GM12878 (cell line): ENCODE data around the gene POLA1. TPM values are rescaled to one million over a fixed set of nuclear protein-coding genes. Genes with fewer than 3 reads are reported as not detected.

Source experiments
- ATAC-seq: fragments of 200-7000 bp; cut with Tn5 transposase; 3 replicates; pipeline ENCODE4 v1.9.1; 2020; ENCODE audit warnings: mild to moderate bottlenecking, moderate library complexity
- BruUV-seq: library from RNA; stranded (reverse); fragments of 400-500 nt; replicated peaks from 2 replicates; lab custom pipeline; 2021; lab: Mats Ljungman, UMichigan
- CTCF ChIA-PET: fragments of 300-600 bp; sonication (Branson Sonifier 250); formaldehyde crosslinking; extraction: SDS; loops from one replicate; lab custom pipeline; 2021; ENCODE audit warnings: inconsistent platforms; lab: Yijun Ruan, JAX
- POLR2A ChIA-PET: fragments of 350-600 bp; formaldehyde crosslinking; extraction: SDS; loops from one replicate; lab custom pipeline; 2021; ENCODE audit warnings: inconsistent platforms; lab: Charles Lee
- RAD21 ChIA-PET: fragments of 300-600 bp; sonication (Branson Sonifier 250); formaldehyde crosslinking; loops from one replicate; lab custom pipeline; 2023; ENCODE audit warnings: antibody characterized with exemption; ENCODE audit not compliant: unreplicated experiment; lab: Charles Lee
- SMC1A ChIA-PET: fragments of 300-600 bp; sonication (Branson Sonifier 250); formaldehyde crosslinking; loops from one replicate; lab custom pipeline; 2023; ENCODE audit not compliant: unreplicated experiment, uncharacterized antibody; lab: Charles Lee
- DNase-seq: peaks from one replicate; pipeline ENCODE4 v3.0.0-alpha.2; 2011; ENCODE audit warnings: low read depth, low spot score
- FAIRE-seq: peaks from 3 replicates; lab custom pipeline; 2011; peaks lifted over from hg19 to GRCh38; lab: Jason Lieb, UNC
- H2AFZ ChIP-seq: 2 replicates; pipeline ENCODE4 v1.6.0; 2011; ENCODE audit warnings: low read depth, low read length, control low read depth; ENCODE audit not compliant: control insufficient read depth
- H3K27ac ChIP-seq: 2 replicates; pipeline ENCODE4 v1.5.1; 2011; ENCODE audit warnings: control low read depth; ENCODE audit not compliant: control insufficient read depth, insufficient read depth
- H3K27me3 ChIP-seq, 2 experiments: replicated peaks in 1 of 2; 2 replicates each; pipeline versions ENCODE4 v1.6.0 to v1.6.1; 2011; ENCODE audit warnings: low read length in 1 of 2; ENCODE audit not compliant: control insufficient read depth in 2 of 2, insufficient read depth in 2 of 2
- H3K36me3 ChIP-seq, 2 experiments: 2 replicates each; pipeline ENCODE4 v1.5.1; 2011; ENCODE audit warnings: low read length in 1 of 2; ENCODE audit not compliant: control insufficient read depth in 2 of 2, insufficient read depth in 2 of 2
- H3K4me1 ChIP-seq: 2 replicates; pipeline ENCODE4 v1.6.1; 2011; ENCODE audit warnings: mild to moderate bottlenecking, low read length, moderate library complexity, mixed read lengths; ENCODE audit not compliant: control insufficient read depth, insufficient read depth
- H3K4me2 ChIP-seq: 2 replicates; pipeline ENCODE4 v1.6.0; 2011; ENCODE audit warnings: control low read depth; ENCODE audit not compliant: control insufficient read depth, insufficient read depth
- H3K4me3 ChIP-seq: fragments of 200-600 bp; sonication (generic); 2 replicates; pipeline ENCODE4 v1.5.1; 2016
- H3K79me2 ChIP-seq: 2 replicates; pipeline ENCODE4 v1.6.0; 2011; ENCODE audit warnings: low read length; ENCODE audit not compliant: control insufficient read depth, insufficient read depth
- H3K9ac ChIP-seq: 2 replicates; pipeline ENCODE4 v1.8.0; 2011; ENCODE audit warnings: low read length, control low read depth, mixed read lengths; ENCODE audit not compliant: control insufficient read depth, insufficient read depth
- H3K9me3 ChIP-seq: replicated peaks from 3 replicates; pipeline ENCODE4 v1.5.1; 2011; ENCODE audit warnings: mild to moderate bottlenecking, low read length; ENCODE audit not compliant: control insufficient read depth, insufficient read depth
- H4K20me1 ChIP-seq: 2 replicates; pipeline ENCODE4 v1.6.0; 2011; ENCODE audit not compliant: control insufficient read depth, insufficient read depth
- BHLHE40 ChIP-seq, 2 experiments: fragments of 450-650 bp in 1 of 2; IDR thresholded peaks; 2 replicates each; pipeline ENCODE4 v1.6.1; 2011 to 2017; ENCODE audit warnings: low read depth in 2 of 2, borderline replicate concordance in 1 of 2, improper control_type of control experiment in 1 of 2, low read length in 1 of 2, mild to moderate bottlenecking in 1 of 2
- DPF2 ChIP-seq: fragments of 450-650 bp; IDR thresholded peaks from 2 replicates; pipeline ENCODE4 v1.6.1; 2017; ENCODE audit warnings: mild to moderate bottlenecking
- HDGF ChIP-seq: fragments of 450-650 bp; IDR thresholded peaks from 2 replicates; pipeline ENCODE4 v1.6.1; 2016; ENCODE audit warnings: antibody characterized with exemption
- MTA2 ChIP-seq: fragments of 450-650 bp; IDR thresholded peaks from 2 replicates; pipeline ENCODE4 v1.6.1; 2016; ENCODE audit warnings: low read depth, mild to moderate bottlenecking, moderate library complexity
- NFXL1 ChIP-seq: fragments of 450-650 bp; IDR thresholded peaks from 2 replicates; pipeline ENCODE4 v1.6.1; 2017; ENCODE audit warnings: antibody characterized with exemption, mild to moderate bottlenecking, borderline replicate concordance
- POU2F2 ChIP-seq: IDR thresholded peaks from 3 replicates; pipeline ENCODE4 v1.6.1; 2011; ENCODE audit warnings: low read depth, mild to moderate bottlenecking, low read length, borderline replicate concordance
- RELA ChIP-seq: fragments of 450-650 bp; IDR thresholded peaks from 2 replicates; pipeline ENCODE4 v1.8.0; 2014; ENCODE audit warnings: borderline replicate concordance; ENCODE audit not compliant: partially characterized antibody
- RFX5 ChIP-seq: IDR thresholded peaks from 2 replicates; pipeline ENCODE4 v1.6.1; 2011; ENCODE audit warnings: low read depth, low read length, improper control_type of control experiment
- RUNX3 ChIP-seq: IDR thresholded peaks from 2 replicates; pipeline ENCODE4 v1.6.1; 2012; ENCODE audit warnings: low read length, inconsistent platforms
- SREBF2 ChIP-seq: IDR thresholded peaks from 2 replicates; pipeline ENCODE4 v1.6.1; 2012; ENCODE audit warnings: mild to moderate bottlenecking, low read length
- SRF ChIP-seq, 2 experiments: IDR thresholded peaks; 2 replicates each; pipeline ENCODE4 v1.6.1; 2011; ENCODE audit warnings: low read depth in 2 of 2, low read length in 2 of 2, mild to moderate bottlenecking in 1 of 2, moderate library complexity in 1 of 2
- TAF1 ChIP-seq: IDR thresholded peaks from 2 replicates; pipeline ENCODE4 v1.6.1; 2011; ENCODE audit warnings: mild to moderate bottlenecking, low read depth, low read length, borderline replicate concordance
- ZNF207 ChIP-seq: fragments of 450-650 bp; IDR thresholded peaks from 2 replicates; pipeline ENCODE4 v1.6.1; 2014; ENCODE audit warnings: antibody characterized with exemption, mild to moderate bottlenecking, borderline replicate concordance
- WGBS: methylation state at CpG from one replicate; pipeline ENCODE4 v1.1.6; 2016; ENCODE audit warnings: low lambda C conversion rate; ENCODE audit not compliant: insufficient replicate concordance, insufficient coverage; ENCODE audit errors: missing lambda C conversion rate; 5-methylcytosine and 5-hydroxymethylcytosine counted together
- in situ Hi-C: fragments of 300-500 bp; cut with MboI; formaldehyde crosslinking; loops from 9 replicates; pipeline ENCODE4 v1.14.3; 2018; ENCODE audit warnings: mixed read lengths
- intact Hi-C: fragments of 100-400 bp; cut with micrococcal nuclease; formaldehyde crosslinking; loops from one replicate; pipeline ENCODE4 v1.14.2; 2022; ENCODE audit not compliant: unreplicated experiment
- polyA plus RNA-seq, 11 experiments: library from polyadenylated mRNA; depleted of rRNA in 4 of 11; unstranded in 6 of 11; stranded (reverse) in 5 of 11; fragments of >200 nt; fragmentation: Nextera tagmentation in 4 of 11; fragmentation: Illumina TruSeq in 1 of 11; extraction: Ambion mirVana in 4 of 11; extraction: Trizol in 1 of 11; gene quantifications; 1 replicate in 1 of 11; 2 replicates in 10 of 11; pipeline versions ENCODE4 v1.2.1 to v1.2.3, GENCODE V29; 2011 to 2016; ENCODE audit warnings: inconsistent platforms in 2 of 11, missing spikeins in 2 of 11, low read depth in 1 of 11
- total RNA-seq, 4 experiments: library from RNA; depleted of rRNA in 3 of 4; stranded (reverse); fragments of >200 nt in 3 of 4; fragmentation: Illumina TruSeq in 1 of 4; extraction: Trizol in 1 of 4; gene quantifications; 2 replicates each; pipeline versions ENCODE4 v1.2.1 to v1.2.3, GENCODE V29; 2013 to 2021
- TF ChIP-seq, protein P1 (sequence below): fragments of 450-650 bp; IDR thresholded peaks from 2 replicates; pipeline ENCODE4 v1.6.1; 2016; ENCODE audit warnings: mild to moderate bottlenecking

The POLA1 gene
- total and polyA plus RNA-seq, 10 of the 15 experiments (the other 5 are each of a cell fraction or from before 2014, with no cell fraction given) = 6.5 to 34.7 (median 24.8) TPM

- no peaks in the 10 kb centered on the region for H3K9me3 ChIP-seq
These were observed 302.5 kb downstream of the POLA1 start for GRCh38 chrX:24996096-24996709.

DNA sequence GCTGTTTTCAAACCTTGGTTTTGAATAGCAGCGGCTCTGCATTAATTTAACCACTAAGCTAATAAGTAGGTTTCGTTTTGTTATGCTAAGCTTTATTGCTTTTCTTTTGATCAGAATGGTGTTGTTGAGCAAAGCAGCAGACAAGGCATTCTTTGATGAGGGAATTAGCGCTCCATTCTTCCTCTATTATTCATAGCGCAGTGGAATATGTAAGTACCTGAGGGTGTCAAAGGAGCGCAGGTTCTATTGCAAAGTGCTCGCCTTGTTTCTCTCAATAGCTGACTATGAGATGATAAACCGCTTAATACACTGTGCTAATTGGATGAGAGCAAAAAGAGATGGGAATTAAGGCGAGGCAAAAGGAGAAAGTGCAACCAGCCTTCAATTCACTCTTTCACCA lies 305.8 kb downstream of the POLA1 start:
- WGBS = 44% methylated on average over 8 of the region's 8 CpGs
- intact Hi-C loops = no loop called here
- Histone ChIP-seq H2AFZ (no peak overlapping the region), H4K20me1 (no peaks in the 10 kb centered on the region), H3K4me1 (no peaks in the 10 kb centered on the region), H3K9ac (no peak overlapping the region), H3K79me2 (no peaks in the 10 kb centered on the region), H3K36me3 (no peaks in the 10 kb centered on the region), H3K4me2 (no peak overlapping the region), H3K27me3 (no peaks in the 10 kb centered on the region; a peak in 1 of 4 replicates), H3K4me3 (no peak overlapping the region), H3K27ac (no peak overlapping the region), H3K9me3 (no peaks in the 10 kb centered on the region)
- ChIA-PET RAD21 (no interaction called here), SMC1A (no interaction called here), CTCF (interaction anchor here (1.0 kb wide), 1 partner anchor 604 kb away, joined by 3 read pairs; no protein-coding TSS in a partner anchor), POLR2A (no interaction called here)
- in situ Hi-C loops = no loop called here
- no peak for TF ChIP-seq MTA2
- no peak for TF ChIP-seq SRF (IDR thresholded peaks at IDR 0.05; ENCODE audit: low read depth in 2 of 2, low read length in 2 of 2)
- no peak for TF ChIP-seq NFXL1
- no peak for TF ChIP-seq DPF2
- TF ChIP-seq RFX5 = no peak
- no peak for TF ChIP-seq POU2F2
- TF ChIP-seq TAF1 = no peak
- TF ChIP-seq ZNF207 = no peak
- TF ChIP-seq HDGF = no peak
- no peak for TF ChIP-seq BHLHE40 (IDR thresholded peaks at IDR 0.05; ENCODE audit: borderline replicate concordance in 1 of 2, low read depth in 2 of 2, low read length in 1 of 2)
- no peak for TF ChIP-seq RUNX3
- ATAC-seq = no peak
- no peak for DNase-seq
- no peak for FAIRE-seq
- no TSS peak for BruUV-seq

More at GRCh38 chrX:24996096-24996709, 302.5 kb downstream of the POLA1 start:
- TF ChIP-seq RELA (no peak), SREBF2 (no peak)
- TF ChIP-seq, protein P1, sequence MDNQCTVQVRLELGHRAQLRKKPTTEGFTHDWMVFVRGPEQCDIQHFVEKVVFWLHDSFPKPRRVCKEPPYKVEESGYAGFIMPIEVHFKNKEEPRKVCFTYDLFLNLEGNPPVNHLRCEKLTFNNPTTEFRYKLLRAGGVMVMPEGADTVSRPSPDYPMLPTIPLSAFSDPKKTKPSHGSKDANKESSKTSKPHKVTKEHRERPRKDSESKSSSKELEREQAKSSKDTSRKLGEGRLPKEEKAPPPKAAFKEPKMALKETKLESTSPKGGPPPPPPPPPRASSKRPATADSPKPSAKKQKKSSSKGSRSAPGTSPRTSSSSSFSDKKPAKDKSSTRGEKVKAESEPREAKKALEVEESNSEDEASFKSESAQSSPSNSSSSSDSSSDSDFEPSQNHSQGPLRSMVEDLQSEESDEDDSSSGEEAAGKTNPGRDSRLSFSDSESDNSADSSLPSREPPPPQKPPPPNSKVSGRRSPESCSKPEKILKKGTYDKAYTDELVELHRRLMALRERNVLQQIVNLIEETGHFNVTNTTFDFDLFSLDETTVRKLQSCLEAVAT = no peak
- H2AFZ ChIP-seq = no peak overlapping the region
- no peaks in the 10 kb centered on the region for H4K20me1 ChIP-seq
- RAD21 ChIA-PET = no interaction called here
- no peaks in the 10 kb centered on the region for H3K27me3 ChIP-seq
- FAIRE-seq = no peak
- H3K79me2 ChIP-seq = no peaks in the 10 kb centered on the region
- H3K4me1 ChIP-seq = no peaks in the 10 kb centered on the region
- H3K36me3 ChIP-seq = no peaks in the 10 kb centered on the region
- no TSS peak for BruUV-seq
- WGBS = 61% methylated on average over 5 of the region's 5 CpGs
- in situ Hi-C loops (no loop called here), intact Hi-C loops (no loop called here)
- no peak overlapping the region for H3K27ac ChIP-seq
- no peak for ATAC-seq
- DNase-seq = no peak
- H3K4me3 ChIP-seq = no peak overlapping the region
- CTCF ChIA-PET = interaction anchor here (1.0 kb wide), 1 partner anchor 83 kb away, joined by 3 read pairs; no protein-coding TSS in a partner anchor
- H3K4me2 ChIP-seq = no peak overlapping the region
- H3K9ac ChIP-seq = no peak overlapping the region
- SMC1A ChIA-PET = interaction anchor here (1.0 kb wide), 1 partner anchor 13 kb away, joined by 3 read pairs; no protein-coding TSS in a partner anchor
- POLR2A ChIA-PET = no interaction called here
